Measurements from ENCODE around the gene DCAF8. TPM values are rescaled to one million over a fixed set of nuclear protein-coding genes. Genes with fewer than 3 reads are reported as not detected.

Gene DCAF8
- total RNA-seq, 1 experiment from 2014 or later = 98.1 TPM

DNA sequence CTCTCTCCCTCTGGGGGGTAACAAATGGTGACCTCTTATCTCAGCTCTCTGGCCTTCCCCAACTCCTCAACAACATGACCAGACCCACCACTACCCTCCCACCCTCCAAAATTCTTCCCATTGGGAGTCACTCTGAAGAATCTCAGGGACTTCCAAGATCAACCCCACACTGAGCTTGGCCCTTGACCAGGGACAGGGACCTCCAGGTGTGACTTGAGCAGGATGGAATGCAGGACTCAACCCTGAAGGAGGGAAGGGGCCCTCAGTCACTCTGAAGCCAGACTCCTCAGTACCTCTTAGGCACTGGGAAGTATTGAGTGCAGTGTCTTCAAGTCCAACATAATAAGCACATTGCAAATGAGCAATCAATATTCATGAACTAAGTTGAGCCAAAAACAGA lies 70.1 kb downstream of the DCAF8 start (continued):
- TF ChIP-seq, protein P1, sequence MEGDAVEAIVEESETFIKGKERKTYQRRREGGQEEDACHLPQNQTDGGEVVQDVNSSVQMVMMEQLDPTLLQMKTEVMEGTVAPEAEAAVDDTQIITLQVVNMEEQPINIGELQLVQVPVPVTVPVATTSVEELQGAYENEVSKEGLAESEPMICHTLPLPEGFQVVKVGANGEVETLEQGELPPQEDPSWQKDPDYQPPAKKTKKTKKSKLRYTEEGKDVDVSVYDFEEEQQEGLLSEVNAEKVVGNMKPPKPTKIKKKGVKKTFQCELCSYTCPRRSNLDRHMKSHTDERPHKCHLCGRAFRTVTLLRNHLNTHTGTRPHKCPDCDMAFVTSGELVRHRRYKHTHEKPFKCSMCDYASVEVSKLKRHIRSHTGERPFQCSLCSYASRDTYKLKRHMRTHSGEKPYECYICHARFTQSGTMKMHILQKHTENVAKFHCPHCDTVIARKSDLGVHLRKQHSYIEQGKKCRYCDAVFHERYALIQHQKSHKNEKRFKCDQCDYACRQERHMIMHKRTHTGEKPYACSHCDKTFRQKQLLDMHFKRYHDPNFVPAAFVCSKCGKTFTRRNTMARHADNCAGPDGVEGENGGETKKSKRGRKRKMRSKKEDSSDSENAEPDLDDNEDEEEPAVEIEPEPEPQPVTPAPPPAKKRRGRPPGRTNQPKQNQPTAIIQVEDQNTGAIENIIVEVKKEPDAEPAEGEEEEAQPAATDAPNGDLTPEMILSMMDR (IDR thresholded peaks at IDR 0.05 in 2 of 3, conservative IDR thresholded peaks at IDR 0.05 in 1 of 3; ENCODE audit: borderline replicate concordance in 1 of 3, insufficient read depth in 1 of 3, low read depth in 2 of 3, low read length in 2 of 3) = no peak
- TF ChIP-seq POLR2A (IDR thresholded peaks at IDR 0.05; ENCODE audit: borderline replicate concordance, extremely low read depth, insufficient read depth, insufficient read length) (no peak), ZFX (IDR thresholded peaks at IDR 0.05) (no peak), ELF1 (IDR thresholded peaks at IDR 0.05; ENCODE audit: borderline replicate concordance, low read depth) (no peak), SP1 (IDR thresholded peaks at IDR 0.05; ENCODE audit: low read depth) (no peak)
- TF ChIP-seq, protein P2, sequence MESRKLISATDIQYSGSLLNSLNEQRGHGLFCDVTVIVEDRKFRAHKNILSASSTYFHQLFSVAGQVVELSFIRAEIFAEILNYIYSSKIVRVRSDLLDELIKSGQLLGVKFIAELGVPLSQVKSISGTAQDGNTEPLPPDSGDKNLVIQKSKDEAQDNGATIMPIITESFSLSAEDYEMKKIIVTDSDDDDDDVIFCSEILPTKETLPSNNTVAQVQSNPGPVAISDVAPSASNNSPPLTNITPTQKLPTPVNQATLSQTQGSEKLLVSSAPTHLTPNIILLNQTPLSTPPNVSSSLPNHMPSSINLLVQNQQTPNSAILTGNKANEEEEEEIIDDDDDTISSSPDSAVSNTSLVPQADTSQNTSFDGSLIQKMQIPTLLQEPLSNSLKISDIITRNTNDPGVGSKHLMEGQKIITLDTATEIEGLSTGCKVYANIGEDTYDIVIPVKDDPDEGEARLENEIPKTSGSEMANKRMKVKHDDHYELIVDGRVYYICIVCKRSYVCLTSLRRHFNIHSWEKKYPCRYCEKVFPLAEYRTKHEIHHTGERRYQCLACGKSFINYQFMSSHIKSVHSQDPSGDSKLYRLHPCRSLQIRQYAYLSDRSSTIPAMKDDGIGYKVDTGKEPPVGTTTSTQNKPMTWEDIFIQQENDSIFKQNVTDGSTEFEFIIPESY (IDR thresholded peaks at IDR 0.05; ENCODE audit: extremely low read depth, insufficient replicate concordance, low read length) = no peak

DNA sequence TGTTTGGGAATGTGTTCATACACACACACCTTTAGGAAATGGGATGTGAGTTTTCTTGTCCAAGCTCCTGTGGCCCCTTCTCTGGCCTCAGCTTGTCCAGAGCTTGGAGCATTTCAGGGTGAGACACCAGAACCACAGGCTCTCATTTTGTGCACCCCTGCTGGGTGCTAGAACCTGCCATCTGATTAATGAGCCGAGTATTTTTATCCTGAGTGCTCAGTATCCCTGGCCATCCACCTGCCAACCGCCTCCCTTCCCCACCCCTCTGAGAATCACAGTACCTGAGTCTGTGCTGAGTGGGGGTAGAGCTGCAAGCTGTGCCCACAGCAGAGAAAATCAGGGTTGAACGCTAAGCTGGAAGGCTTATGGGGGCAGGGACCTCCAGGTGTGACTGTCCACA lies 70.6 kb downstream of the DCAF8 start:
- RAD21 ChIA-PET (ENCODE audit: low non-redundant PET in 1 of 2, low total read pairs in 2 of 2, uncharacterized antibody in 2 of 2, unreplicated experiment in 2 of 2) = interaction anchor here in 1 of 2 experiments (1.2 kb wide), 1 partner anchor 61 kb away, joined by 3 read pairs; no protein-coding TSS in a partner anchor
- ATAC-seq (no peak), DNase-seq (ENCODE audit: low read depth, low spot score) (no peak)
- Histone ChIP-seq H3K27me3 (ENCODE audit: insufficient read depth, low read length) (no peaks in the 10 kb centered on the region), H4K20me1 (ENCODE audit: insufficient read depth) (no peaks in the 10 kb centered on the region), H3K4me1 (ENCODE audit: control insufficient read depth in 1 of 2, insufficient read depth in 2 of 2, low read length in 2 of 2) (peaks cover 3 to 4% of the 10 kb centered on the region in 2 experiments; a peak in 2 of 4 replicates), H3K4me3 (replicated peaks in 1 of 2; ENCODE audit: low read depth in 1 of 2, low read length in 2 of 2) (no peak overlapping the region), H3K9me2 (ENCODE audit: insufficient read depth) (no peaks in the 10 kb centered on the region), H3K9ac (ENCODE audit: low read length) (no peak overlapping the region), H3K4me2 (ENCODE audit: low read length) (no peak overlapping the region), H2AFZ (ENCODE audit: low read depth, low read length, poor library complexity, severe bottlenecking) (no peak overlapping the region), H3K9me3 (ENCODE audit: control insufficient read depth in 1 of 2, insufficient read depth in 1 of 2, low read depth in 1 of 2, low read length in 2 of 2) (no peaks in the 10 kb centered on the region), H3K27ac (ENCODE audit: low read depth, low read length) (no peak overlapping the region), H3K79me2 (ENCODE audit: insufficient read depth, low read length) (no peaks in the 10 kb centered on the region), H3K36me3 (ENCODE audit: control insufficient read depth in 1 of 2, insufficient read depth in 2 of 2, low read length in 2 of 2) (no peaks in the 10 kb centered on the region)
- TF ChIP-seq POLR2AphosphoS5 (IDR thresholded peaks at IDR 0.05; ENCODE audit: low read depth, low read length) (no peak), EZH2phosphoT487 (IDR thresholded peaks at IDR 0.05; ENCODE audit: borderline replicate concordance) (no peak), EZH2 (IDR thresholded peaks at IDR 0.05) (no peak), CEBPB (IDR thresholded peaks at IDR 0.05; ENCODE audit: low read depth) (no peak), FOSL1 (IDR thresholded peaks at IDR 0.05; ENCODE audit: low read depth) (no peak), SIN3A (IDR thresholded peaks at IDR 0.05; ENCODE audit: low read depth) (no peak), SP1 (IDR thresholded peaks at IDR 0.05; ENCODE audit: low read depth) (no peak), EGR1 (IDR thresholded peaks at IDR 0.05; ENCODE audit: low read depth) (no peak), CBX3 (IDR thresholded peaks at IDR 0.05; ENCODE audit: low read depth) (no peak), POLR2A (IDR thresholded peaks at IDR 0.05; ENCODE audit: borderline replicate concordance, extremely low read depth, insufficient read depth, insufficient read length) (no peak), YY1 (IDR thresholded peaks at IDR 0.05; ENCODE audit: extremely low read depth, insufficient replicate concordance, low read depth, low read length) (no peak), RAD21 (IDR thresholded peaks at IDR 0.05; ENCODE audit: low read depth) (no peak), ZNF274 (IDR thresholded peaks at IDR 0.05; ENCODE audit: low read depth, low read length) (no peak), JUND (IDR thresholded peaks at IDR 0.05) (no peak)
- TF ChIP-seq, protein P3, sequence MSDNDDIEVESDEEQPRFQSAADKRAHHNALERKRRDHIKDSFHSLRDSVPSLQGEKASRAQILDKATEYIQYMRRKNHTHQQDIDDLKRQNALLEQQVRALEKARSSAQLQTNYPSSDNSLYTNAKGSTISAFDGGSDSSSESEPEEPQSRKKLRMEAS (IDR thresholded peaks at IDR 0.05) = no peak
- TF ChIP-seq, protein P4, sequence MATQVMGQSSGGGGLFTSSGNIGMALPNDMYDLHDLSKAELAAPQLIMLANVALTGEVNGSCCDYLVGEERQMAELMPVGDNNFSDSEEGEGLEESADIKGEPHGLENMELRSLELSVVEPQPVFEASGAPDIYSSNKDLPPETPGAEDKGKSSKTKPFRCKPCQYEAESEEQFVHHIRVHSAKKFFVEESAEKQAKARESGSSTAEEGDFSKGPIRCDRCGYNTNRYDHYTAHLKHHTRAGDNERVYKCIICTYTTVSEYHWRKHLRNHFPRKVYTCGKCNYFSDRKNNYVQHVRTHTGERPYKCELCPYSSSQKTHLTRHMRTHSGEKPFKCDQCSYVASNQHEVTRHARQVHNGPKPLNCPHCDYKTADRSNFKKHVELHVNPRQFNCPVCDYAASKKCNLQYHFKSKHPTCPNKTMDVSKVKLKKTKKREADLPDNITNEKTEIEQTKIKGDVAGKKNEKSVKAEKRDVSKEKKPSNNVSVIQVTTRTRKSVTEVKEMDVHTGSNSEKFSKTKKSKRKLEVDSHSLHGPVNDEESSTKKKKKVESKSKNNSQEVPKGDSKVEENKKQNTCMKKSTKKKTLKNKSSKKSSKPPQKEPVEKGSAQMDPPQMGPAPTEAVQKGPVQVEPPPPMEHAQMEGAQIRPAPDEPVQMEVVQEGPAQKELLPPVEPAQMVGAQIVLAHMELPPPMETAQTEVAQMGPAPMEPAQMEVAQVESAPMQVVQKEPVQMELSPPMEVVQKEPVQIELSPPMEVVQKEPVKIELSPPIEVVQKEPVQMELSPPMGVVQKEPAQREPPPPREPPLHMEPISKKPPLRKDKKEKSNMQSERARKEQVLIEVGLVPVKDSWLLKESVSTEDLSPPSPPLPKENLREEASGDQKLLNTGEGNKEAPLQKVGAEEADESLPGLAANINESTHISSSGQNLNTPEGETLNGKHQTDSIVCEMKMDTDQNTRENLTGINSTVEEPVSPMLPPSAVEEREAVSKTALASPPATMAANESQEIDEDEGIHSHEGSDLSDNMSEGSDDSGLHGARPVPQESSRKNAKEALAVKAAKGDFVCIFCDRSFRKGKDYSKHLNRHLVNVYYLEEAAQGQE (IDR thresholded peaks at IDR 0.05; ENCODE audit: low read depth) = no peak
- CTCF ChIA-PET = no interaction called here
- no TSS peak for BruUV-seq (replicated peaks)
- intact Hi-C loops (cut with micrococcal nuclease) = loop anchor here (5.0 kb wide), 1 partner anchor 186 kb away; no protein-coding TSS in a partner anchor
- POLR2A ChIA-PET = no interaction called here
